Body of pancreas (tissue), 4 donors: ENCODE data around the gene TLCD2.
"Not testable (repeated sequence)": the region's sequence is repeated elsewhere in the genome, so short reads cannot be mapped to it uniquely, and the experiment has no call there.

Experiments used
- POLR2A ChIP-seq, 3 donors: fragments of 450-650 bp; IDR thresholded peaks; one replicate each; pipeline ENCODE4 v1.6.1; 2016; ENCODE audit warnings: antibody characterized with exemption in 3 of 3, mild to moderate bottlenecking in 2 of 3
- TF ChIP-seq, protein P1 (sequence below), 7 experiments: fragments of 450-650 bp in 4 of 7; fragments of 200-600 bp in 3 of 7; sonication (generic) in 3 of 7; IDR thresholded peaks; one replicate each; pipeline ENCODE4 v1.5.1; 2016 to 2019; ENCODE audit warnings: antibody characterized with exemption in 7 of 7

DNA sequence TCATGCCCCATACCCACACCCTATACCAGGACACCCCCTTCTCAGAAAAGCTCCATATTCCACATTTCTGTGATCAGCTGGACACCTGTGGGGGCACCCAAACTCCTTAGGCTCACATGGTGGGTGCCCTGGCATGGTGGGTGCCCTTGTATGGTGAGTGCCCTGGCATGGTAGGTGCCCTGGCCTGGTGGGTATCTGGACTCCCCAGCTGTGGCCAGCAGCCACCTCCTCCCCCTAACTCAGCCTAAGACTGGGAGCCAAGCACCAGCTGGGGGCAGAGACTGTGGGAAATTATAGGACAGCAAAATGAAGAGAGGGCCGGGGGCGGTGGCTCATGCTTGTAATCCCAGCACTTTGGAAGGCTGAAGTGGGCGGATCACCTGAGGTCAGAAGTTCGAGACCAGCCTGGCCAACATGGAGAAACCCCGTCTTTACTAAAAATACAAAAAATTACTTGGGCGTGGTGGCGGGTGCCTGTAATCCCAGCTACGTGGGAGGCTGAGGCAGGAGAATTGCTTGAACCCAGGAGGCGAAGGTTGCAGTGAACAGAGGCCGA, 1.3 kb downstream of the TLCD2 start:
- TF ChIP-seq, protein P1, sequence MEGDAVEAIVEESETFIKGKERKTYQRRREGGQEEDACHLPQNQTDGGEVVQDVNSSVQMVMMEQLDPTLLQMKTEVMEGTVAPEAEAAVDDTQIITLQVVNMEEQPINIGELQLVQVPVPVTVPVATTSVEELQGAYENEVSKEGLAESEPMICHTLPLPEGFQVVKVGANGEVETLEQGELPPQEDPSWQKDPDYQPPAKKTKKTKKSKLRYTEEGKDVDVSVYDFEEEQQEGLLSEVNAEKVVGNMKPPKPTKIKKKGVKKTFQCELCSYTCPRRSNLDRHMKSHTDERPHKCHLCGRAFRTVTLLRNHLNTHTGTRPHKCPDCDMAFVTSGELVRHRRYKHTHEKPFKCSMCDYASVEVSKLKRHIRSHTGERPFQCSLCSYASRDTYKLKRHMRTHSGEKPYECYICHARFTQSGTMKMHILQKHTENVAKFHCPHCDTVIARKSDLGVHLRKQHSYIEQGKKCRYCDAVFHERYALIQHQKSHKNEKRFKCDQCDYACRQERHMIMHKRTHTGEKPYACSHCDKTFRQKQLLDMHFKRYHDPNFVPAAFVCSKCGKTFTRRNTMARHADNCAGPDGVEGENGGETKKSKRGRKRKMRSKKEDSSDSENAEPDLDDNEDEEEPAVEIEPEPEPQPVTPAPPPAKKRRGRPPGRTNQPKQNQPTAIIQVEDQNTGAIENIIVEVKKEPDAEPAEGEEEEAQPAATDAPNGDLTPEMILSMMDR (IDR thresholded peaks at IDR 0.05) = not testable (repeated sequence)
- TF ChIP-seq POLR2A (IDR thresholded peaks at IDR 0.05) = not testable (repeated sequence)
